Stimulated activated CD8-positive, alpha-beta memory T cell treated with anti-CD3 and anti-CD28 coated beads, Interleukin-12 subunit alpha, Interleukin-12 subunit beta, amount 100 ng/mL, for 24 hours (primary cell): ENCODE results near the gene IFT43.

Source experiments
- DNase-seq: peaks from one replicate; pipeline ENCODE4 v3.0.0-alpha.2; 2020; ENCODE audit errors: extremely low read depth

Gene IFT43

DNA sequence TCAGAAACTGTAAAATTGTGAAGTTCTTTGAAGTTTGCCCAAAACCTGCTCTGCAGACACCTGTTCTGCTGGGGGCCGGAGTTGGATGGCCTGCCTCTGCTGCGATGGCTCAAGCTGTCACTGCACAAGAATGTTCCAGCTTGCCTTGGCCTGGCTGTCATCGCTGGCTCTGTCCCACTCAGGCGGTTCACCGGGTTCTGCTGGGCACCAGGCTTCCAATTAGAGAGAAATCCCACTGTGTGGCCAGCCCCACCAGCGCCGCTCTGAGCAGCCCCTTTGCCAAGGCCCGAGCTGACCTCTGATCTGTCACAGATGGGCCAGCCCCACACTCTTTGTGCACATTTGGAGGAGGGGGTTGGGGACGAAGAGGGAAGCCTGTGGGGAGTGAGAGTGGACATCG, 94.5 kb downstream of the IFT43 start:
- DNase-seq = no peak

DNA sequence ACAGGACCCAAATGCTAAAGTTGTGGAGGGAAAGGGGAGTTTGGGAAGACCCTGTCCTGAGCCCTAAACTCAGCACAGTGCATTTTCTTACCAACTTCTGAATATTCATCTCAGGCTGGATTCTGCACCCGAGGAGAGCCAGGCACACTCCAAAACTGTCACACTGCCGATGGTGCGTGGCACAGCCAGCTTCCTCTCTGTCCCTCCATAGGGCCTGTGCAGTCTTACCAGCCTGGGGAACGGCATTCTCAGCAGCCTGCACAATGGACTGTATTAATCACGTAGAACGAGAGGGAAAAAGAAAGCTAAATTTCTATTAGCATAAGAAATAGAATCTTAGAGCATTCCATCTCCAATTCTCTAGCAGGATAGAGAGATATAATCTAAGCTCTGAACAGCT, 94.9 kb downstream of the IFT43 start:
- no peak for DNase-seq

DNA sequence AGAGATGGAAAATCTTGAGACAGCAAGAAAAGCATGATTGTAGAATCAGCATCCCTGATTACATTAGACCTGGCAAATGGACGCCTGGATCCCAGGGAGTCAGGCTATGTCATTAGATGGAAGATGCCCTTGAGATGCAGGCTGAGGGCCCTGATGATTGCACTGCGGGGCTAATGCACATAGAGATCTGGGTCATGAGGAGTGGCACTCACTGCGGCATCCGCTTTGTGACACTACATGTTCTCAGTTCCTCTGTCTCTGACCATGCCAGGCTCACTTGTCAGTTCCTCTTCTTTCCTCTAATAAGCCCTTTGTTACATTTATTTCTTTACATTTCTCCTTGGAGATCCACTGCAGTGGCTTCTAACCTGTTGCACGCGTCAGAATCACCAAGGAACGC, 96.1 kb downstream of the IFT43 start:
- DNase-seq = no peak

DNA sequence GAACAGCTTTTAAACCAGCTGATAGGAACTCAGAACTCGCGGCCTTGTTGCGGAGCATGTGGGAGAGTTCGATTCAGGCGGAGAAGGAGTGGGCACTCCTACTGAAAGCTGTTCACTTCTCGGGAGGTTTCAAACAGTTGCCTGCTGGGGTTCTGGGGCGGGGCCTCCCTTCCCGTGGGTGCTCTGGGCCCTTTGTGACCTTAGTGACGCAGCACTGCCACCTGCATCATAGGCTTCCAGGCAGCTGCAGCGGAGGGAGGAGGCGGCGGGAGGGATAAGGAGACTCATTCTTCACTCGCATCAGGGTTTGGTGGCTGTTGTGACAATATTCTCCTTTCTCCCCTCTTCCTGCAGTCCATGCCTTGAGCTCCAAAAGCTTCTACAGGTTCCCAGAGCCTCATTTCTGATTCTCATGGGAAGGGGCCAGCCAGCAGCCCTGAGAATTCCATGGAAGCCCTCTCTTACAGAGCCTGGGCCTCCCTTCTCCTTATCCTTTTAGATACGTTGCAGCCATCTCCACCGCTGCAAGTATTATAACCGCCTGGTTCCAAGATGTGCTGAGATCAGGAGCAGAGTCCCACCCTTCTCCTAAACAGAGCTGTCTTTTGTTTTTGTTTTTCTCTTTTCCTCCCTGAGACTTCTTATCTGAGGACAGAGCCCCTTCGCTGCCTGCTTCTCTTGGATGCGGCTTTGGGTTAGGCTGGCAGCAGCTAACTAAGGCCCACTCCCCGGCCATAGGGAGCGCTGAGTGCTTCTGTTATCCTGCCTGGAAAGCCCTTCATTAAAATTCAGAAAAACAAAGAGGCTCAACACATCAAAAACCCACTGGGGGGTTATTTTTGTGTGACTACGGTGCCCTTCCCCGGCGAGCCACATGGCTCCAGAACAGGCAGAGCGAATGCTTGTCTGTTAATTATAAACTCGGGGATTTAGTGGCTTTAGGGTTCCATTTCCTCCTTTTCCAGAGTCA, 98.5 kb downstream of the IFT43 start:
- no peak for DNase-seq

DNA sequence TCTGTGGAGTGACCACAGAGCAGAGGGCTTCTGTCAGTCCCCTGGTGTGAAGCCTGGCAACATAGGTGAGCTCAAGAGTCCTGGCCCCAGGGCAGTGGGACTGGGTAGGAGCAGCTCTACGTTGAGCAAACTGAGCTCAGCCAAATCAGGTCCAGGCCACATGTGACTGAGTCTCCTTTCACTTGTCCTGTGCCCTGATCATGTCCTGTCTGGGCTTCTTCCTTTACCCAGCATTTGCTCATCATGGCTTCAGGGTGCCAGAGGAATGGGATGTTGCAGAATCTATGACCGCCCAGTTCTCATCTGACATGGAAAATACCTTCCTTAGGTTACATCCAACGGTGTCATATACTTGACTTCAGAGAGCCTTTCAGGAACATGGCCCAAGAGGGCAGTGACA, 99.8 kb downstream of the IFT43 start:
- DNase-seq = no peak

DNA sequence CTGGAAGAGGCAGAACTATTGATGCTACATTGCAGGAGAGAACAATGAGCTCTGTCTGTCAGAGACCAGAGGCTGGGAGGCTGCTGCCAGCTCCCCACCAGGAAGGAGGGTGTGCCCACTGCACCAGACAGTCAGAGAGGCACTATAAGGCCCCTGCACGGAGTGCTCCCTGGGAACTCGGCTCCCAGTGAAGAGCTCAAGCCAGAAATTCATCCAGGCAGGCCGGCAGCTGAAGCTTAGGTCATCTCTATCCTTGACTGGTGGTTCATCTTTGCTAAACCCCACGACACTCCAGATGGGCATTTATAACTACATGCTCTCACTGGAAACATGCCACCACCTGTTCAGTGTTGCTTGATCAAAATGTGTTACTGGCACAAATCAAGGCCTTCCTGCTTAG, 101.1 kb downstream of the IFT43 start:
- DNase-seq = no peak

DNA sequence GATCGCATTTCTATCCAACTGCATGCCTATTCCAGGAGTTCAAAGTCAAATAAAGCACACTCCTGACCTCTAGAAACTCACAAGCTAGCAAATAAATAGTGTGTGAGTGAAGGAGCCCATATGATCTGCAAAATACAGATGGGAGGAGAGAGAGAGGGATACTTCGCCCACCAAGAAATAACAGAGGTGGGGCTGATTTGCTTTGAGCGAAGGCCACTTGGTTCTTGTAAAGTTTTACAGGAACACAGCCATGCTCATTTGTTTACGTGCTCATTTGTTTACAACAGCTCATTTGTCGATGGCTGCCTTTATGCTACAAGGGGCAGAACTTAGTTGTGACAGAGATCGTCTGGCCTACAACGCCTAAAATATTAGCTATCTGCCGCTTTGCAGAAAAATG, 102.8 kb downstream of the IFT43 start:
- DNase-seq = no peak

DNA sequence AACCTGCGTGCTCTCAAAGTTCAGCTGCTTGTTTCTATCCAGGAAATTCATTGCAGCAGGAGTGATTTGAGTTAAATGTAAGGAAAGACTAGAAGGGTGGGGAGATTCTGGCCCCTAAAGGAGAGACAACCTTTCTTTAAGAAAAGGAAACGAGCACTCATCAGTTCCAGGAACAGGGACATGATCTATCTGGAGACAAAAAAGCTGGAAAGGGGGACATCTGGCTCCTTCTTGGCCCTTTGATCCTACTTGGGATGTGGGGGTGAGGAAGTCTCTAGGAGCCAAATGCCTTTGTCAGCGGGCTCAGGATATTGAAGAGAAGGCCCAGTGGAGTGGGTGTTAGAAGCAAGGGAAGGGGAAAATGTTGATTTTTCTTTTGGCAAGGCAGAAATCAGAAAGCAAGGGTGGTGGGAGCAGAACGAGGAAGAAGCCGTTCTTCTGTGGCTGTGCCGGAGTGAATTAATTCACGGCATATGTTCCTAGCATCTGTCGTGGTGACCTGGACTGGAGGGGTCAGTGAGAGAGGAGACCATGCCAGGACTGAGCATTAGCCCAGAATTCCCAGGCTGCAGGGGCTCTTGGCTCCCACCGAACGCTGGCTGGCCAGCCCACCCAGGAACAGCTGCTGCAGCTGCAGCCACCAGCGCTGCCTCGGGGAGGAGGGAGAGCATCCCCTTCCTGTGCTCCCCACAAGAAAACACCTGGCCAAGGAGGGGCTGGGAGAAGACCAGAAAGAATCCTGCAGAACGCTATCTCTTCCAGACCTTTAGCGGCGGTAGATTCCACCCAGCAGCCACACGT, 103.4 kb downstream of the IFT43 start:
- DNase-seq = no peak

DNA sequence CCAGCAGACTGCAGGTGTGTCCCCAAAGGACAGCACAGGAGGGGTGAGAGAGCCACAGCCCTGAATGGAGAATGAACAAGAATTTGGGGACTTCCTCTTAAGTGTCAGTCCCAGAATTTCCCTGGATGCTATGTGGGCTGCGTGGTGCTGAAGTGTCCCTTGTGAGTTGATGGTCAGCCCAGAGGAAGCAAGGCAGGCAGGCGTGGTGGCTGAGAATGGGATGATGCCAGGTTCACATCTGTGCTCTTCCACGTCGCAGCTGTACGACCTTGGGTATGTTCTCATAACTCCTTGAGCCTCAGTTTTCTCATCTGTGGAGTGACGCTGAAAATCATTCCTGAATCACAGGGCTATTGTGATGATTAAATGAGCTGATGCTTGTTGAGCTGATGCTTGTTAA, 104.0 kb downstream of the IFT43 start:
- no peak for DNase-seq

DNA sequence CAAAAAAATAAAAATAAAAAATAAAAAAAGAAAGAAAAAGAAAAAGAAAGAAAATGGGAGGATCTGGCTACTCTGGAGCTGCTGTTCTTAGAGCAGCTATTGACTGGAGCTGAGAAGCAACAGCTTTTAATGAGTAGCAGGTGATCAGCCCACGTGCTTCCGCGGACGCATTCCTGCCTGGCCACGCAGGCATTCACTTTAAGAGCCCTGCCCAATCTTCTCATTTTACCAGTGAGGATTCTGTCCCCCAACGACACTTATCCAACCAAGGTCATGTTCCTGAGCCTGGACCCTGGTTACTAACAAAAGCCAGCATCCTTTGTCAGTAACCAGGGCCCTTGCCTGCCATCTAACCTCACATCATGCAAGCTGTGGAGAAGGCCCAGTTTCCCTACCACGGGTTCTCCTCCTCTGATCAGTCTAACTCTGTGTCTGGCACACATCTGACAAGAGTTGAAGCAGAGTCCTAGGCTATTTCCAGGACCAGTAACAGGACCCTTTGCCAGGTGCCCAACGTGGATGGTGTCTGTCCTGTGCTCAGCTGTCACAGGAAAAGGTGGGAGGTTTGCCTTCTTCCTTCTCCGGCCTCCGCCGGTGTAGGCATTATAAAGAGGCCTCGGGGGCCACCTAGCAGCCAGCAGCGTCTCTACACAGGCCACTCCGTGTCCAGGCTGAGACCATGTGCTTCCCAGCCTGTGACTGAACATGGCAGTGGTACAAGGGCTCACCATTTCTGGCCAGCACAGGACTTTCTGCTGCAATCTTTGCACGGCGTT, 105.2 kb downstream of the IFT43 start:
- DNase-seq = no peak

DNA sequence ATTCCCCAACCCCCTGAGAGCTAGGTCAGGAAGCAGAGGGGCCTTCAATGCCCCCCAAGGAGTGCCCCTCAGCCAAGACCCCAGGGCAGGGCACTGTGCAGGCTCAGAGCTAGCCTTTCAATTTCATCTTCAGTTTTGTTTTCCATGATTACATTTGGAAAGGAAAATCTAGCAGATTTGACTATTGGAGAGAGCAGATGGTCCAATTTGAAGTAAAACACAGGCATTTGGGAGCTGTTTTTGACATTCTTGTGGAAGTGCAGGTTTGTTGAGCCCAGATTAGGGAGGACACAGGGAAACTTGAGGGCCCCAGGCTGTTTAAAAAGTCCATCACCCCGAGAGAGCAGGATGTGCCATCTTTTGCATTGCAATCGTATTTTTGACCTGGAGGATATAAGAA, 107.5 kb downstream of the IFT43 start:
- no peak for DNase-seq

DNA sequence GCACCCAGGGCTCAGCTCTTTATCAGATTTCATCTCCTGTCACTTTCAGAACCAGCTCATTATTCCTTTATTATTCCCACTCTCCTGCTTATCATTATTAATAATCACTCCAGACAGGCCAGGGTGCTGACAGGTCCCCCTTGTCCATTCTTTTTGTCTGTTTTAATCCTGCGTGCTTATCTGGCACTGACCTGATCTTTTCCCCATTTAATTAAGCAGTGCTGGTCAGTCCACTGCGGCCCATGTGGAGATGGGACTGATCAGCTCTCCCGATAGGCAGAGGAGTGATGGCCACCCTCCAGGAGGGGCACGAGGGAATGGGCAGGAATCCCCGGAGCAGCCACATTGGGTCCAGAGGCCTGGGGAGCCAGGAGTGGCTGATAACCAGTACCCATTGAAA, 110.7 kb downstream of the IFT43 start:
- no peak for DNase-seq

DNA sequence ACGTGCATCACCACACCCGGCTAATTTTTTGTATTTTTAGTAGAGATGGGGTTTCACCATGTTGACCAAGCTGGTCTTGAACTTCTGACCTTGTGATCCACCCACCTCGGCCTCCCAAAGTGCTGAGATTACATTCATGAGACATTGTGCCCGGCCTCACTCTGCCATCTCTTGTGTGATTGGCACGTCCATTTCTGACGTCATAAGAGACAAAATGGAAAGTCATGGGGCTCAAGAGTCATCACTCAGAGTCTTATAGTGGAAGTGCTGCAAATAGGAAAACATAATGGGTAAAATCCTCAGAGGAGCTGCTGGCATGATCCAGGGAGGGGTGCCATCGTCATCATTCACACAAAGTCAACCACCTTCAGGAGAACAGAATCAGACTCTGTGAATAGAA, 112.0 kb downstream of the IFT43 start:
- no peak for DNase-seq

DNA sequence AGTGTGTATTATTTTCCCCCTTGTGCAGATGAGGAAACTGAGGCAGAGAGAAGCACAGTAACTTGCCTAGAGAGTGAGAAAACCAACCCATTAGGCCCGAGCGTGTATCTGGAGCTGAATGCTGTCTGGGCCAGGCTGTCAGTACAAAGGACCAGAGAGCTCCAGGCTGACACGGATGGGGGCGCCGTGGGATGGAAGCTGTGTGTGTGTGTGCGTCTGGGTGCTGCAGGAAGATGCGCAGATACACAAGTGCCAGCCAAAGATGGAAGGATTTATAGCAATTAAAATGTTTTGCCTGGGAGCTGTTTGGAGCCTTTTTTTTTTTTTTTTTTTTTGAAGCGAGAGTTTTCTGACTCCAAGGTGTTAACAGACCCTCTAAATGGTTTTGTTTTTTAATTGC, 112.5 kb downstream of the IFT43 start:
- DNase-seq = no peak

DNA sequence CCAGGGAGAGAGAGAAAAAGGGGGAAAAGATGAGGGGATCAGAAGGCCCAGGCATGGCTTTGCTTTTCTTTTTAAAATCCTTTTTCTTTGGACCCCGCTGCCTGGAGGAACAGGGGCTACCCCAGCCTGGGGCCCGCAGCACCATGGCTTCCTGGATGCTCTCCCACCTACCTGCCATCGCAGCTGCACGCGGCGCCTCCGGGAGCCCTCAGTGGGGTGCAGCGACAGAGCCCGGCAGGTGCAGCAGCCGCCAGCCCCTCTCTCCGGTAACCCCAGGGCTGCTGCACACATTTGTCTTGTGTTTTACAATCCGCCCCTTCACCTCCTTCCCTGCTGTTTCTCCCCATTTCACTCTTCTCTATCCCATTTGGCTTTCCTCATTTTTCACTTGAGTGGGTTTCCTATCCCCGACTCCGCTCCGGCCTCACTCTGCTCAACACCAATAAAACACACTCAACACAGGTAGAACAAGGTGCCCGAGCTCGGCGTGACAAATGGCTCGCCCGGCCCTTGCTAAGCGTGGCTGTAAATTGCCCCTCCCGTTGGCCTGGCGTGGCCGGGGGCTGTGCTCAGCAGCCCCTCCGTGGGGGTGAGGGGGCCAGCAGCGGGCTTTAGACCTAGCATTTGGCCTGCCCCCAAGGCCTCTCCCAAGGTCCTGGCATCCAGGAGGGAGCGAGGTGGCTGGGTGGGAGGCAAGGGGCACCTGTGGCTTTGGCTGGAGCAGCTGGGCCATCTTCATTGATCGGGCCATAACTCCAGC, 113.5 kb downstream of the IFT43 start:
- no peak for DNase-seq

DNA sequence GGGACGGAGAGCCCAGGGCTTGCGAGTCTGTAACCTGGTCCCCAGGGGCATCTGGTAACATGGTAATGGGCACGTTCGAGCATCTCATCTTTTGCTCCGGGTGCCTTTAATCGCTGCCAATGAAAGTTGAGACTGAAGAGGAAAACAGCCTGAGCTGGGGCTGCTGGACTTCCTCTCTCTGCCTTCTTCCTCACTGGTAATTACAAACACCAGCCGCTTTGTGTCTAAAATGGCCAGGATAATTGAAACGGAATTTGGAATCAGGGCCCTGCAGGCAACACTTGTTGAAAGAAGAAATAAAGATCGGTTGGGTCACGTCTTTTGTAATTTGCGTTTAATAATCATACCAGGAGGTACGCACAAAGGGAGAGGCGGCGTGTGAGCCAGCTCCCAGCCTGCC, 114.7 kb downstream of the IFT43 start:
- no peak for DNase-seq

DNA sequence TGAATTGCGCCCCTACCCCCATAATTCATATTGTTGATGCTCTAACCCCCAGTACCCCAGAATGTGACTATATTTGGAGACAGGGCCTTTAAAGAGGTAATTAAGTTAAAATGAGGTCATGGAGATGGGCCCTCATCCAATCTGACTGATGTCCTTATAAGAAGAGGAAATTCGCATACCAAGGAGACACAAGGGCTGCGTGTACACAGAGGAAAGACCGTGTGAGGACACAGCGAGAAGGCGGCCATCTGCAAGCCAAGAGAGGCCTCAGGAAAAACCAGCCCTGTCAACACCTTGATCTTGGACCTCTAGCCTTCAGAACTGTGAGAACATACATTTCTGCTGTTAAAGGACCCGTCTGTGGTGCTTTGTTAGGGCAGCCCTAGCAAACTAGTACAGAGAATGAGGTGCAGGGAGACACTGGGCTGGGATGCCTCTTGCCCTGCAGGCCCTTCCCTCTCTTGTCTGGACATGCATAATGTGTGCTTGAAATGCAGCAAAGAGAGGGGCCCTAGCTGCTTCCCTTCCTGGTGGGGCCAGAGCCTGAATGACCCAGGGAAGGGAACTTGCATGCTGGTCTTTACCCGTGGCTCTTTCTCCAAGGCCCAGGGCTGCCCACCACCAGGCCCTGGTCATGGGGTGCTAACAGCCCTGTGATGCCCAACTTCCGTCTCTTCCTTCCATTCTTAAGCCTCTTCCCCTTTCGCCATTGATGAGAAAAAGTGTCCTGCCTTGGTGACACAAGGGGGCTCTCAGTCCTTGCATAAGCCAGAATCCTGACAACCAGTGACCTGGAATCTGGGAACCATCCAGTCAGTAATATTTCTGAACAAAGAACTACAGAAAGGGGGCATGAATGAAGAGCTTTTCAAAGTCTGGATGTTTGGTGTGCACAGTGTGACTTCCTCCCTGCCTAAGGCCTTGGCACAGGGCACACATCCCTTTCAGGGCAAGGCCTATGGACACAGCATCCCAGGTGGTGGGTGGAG, 116.1 kb downstream of the IFT43 start:
- no peak for DNase-seq

DNA sequence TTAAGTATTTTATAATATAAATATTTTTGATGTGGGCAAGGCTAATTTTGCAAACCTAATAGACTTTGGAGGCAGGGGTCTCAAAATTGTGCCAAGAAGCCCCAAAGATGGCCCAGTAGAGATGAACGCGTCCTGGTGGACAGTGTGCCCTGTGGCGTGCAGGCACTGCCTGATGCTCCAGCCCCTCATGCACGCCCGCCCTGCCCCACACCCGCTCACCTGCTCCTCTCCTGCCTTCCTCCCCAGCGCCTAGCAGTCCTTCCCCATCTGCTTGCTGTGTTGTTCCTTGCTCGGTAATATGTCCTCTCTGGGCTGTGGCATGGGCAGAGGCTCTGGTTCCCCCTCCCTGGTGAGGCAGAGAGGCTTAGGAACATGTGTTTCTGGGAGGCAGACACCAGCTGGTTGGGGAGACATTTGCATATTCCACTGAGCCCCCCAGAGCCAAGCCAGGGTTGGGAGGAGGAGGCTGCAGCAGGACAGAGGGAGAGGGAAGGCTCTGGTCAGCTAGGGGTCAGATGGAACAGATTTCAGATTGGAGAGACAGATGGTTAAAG, 119.3 kb downstream of the IFT43 start:
- DNase-seq = no peak

DNA sequence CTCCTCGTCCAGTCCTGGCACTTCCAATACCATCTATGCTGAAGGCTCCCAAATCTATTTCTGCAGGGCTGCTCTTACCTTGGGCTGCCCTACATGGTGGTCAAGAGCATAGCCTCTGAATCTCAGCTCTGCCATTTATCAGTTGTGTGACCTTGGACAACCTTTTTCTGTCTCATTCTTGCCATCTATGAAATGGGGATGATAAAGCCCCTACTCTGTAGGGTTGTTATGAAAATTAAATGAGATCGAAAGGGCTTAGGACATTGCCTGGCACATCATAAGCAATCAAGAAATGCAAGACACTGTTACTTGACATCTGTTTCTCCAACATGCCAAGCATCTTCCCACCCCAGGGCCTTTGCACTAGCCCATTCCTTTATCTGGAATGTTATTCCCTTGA, 120.6 kb downstream of the IFT43 start:
- DNase-seq = no peak
